BJ (cell line): ENCODE results near the gene ACO2. TPM values are rescaled to one million over a fixed set of nuclear protein-coding genes. Genes with fewer than 3 reads are reported as not detected.
A peak's percentile ranks its signal among the peaks of the same experiment; 100 is the strongest.

Source experiments
- CTCF ChIA-PET: fragments of 350-600 bp; formaldehyde crosslinking; extraction: SDS; loops from one replicate; lab custom pipeline; 2021; ENCODE audit warnings: antibody characterized with exemption, inconsistent platforms; lab: Yijun Ruan, JAX
- POLR2A ChIA-PET: fragments of 300-600 bp; sonication (Branson Sonifier 250); formaldehyde crosslinking; extraction: SDS; loops from one replicate; lab custom pipeline; 2021; ENCODE audit warnings: antibody characterized with exemption; lab: Charles Lee
- DNase-seq: peaks from one replicate; pipeline ENCODE4 v3.0.0-alpha.2; 2011; ENCODE audit warnings: low read depth
- H3K27me3 ChIP-seq: 2 replicates; pipeline ENCODE4 v1.6.0; 2011; ENCODE audit warnings: low read length; ENCODE audit not compliant: control insufficient read depth, insufficient read depth
- H3K36me3 ChIP-seq: 2 replicates; pipeline ENCODE4 v1.5.1; 2011; ENCODE audit warnings: low read length; ENCODE audit not compliant: control insufficient read depth, insufficient read depth
- H3K4me3 ChIP-seq: 2 replicates; pipeline ENCODE4 v1.5.1; 2011; ENCODE audit warnings: low read depth, mild to moderate bottlenecking, control low read depth, low read length
- CTCF ChIP-seq: IDR thresholded peaks from 2 replicates; pipeline ENCODE4 v1.5.1; 2011; ENCODE audit warnings: low read depth, mild to moderate bottlenecking, control low read depth, inconsistent platforms, low read length, moderate library complexity; ENCODE audit not compliant: insufficient read depth
- polyA minus RNA-seq: library from RNA; depleted of rRNA, polyadenylated mRNA; stranded (reverse); fragments of >200 nt; gene quantifications from 2 replicates; pipeline ENCODE4 v1.2.3, GENCODE V29; 2011; rRNA and poly(A)+ RNA removed
- polyA plus RNA-seq: library from polyadenylated mRNA; depleted of rRNA; stranded (reverse); fragments of >200 nt; gene quantifications from 2 replicates; pipeline ENCODE4 v1.2.3, GENCODE V29; 2011; rRNA removed

Gene ACO2
- polyA plus RNA-seq (20.5 and 60.5 TPM in 2 replicates), polyA minus RNA-seq (29.4 and 44.6 TPM in 2 replicates)

- peak; percentile 83 for DNase-seq
- POLR2A ChIA-PET = interaction anchor here (0.5 to 0.9 kb wide), 4 partner anchors 15 to 22 kb away, joined by 3 to 5 read pairs (median 4); partner anchors contain the start of gene TOB2
- Histone ChIP-seq H3K36me3 (peaks cover 5% of the 10 kb centered on the region), H3K4me3 (peak within 1 kb of the TSS; percentile 82), H3K27me3 (no peaks in the 10 kb centered on the region)
- CTCF ChIA-PET = interaction anchor here (1.0 to 2.6 kb wide), 4 partner anchors 13 to 65 kb away, joined by 3 to 10 read pairs (median 4); no protein-coding TSS in a partner anchor
- TF ChIP-seq CTCF = no peak
Measured at GRCh38 chr22:41468381-41469217, at the start of gene ACO2, which contains the start of gene PHF5A. TSS of gene ACO2 (plus strand) at chr22:41469117. CDS start at chr22:41469147, 30 bp downstream. TSS of gene PHF5A (minus strand) at chr22:41468692. CDS start at chr22:41468653, 39 bp downstream.

GRCh38 chr22:41425660-41426365 lies 43.1 kb upstream of the ACO2 start:
- ChIA-PET CTCF (no interaction called here), POLR2A (no interaction called here)

GRCh38 chr22:41429232-41429950 lies 39.5 kb upstream of the ACO2 start:
- H3K36me3 ChIP-seq = peaks cover 8% of the 10 kb centered on the region
- CTCF ChIA-PET = interaction anchor here (0.6 kb wide), 2 partner anchors 26 to 1607 kb away, joined by 3 read pairs; no protein-coding TSS in a partner anchor
- TF ChIP-seq CTCF = no peak
- DNase-seq = no peak
- no peaks in the 10 kb centered on the region for H3K27me3 ChIP-seq
- POLR2A ChIA-PET = no interaction called here
- H3K4me3 ChIP-seq = no peak overlapping the region

More at GRCh38 chr22:41425660-41426365, 43.1 kb upstream of the ACO2 start:
- Histone ChIP-seq H3K4me3 (no peak overlapping the region), H3K36me3 (peaks cover 1% of the 10 kb centered on the region; the same call in 1 of the 2 replicates), H3K27me3 (no peaks in the 10 kb centered on the region)
- TF ChIP-seq CTCF = no peak
- no peak for DNase-seq

- peaks cover 12% of the 10 kb centered on the region for H3K36me3 ChIP-seq
- no peak for DNase-seq
- no peak overlapping the region for H3K4me3 ChIP-seq
- no peaks in the 10 kb centered on the region for H3K27me3 ChIP-seq
- CTCF ChIA-PET = interaction anchor here (0.6 kb wide), 2 partner anchors 26 to 1607 kb away, joined by 3 read pairs; no protein-coding TSS in a partner anchor
- POLR2A ChIA-PET = no interaction called here
- no peak for TF ChIP-seq CTCF
Measured at GRCh38 chr22:41429951-41430332, 39.0 kb upstream of the ACO2 start.
